TTC549 (cell line): Measurements from ENCODE around the gene RABL2A.
"Not testable (repeated sequence)": the region's sequence is repeated elsewhere in the genome, so short reads cannot be mapped to it uniquely, and the experiment has no call there.

Source experiments
- FAIRE-seq: peaks from 2 replicates; lab custom pipeline; 2012; peaks lifted over from hg19 to GRCh38; lab: Jason Lieb, UNC

The RABL2A gene

DNA sequence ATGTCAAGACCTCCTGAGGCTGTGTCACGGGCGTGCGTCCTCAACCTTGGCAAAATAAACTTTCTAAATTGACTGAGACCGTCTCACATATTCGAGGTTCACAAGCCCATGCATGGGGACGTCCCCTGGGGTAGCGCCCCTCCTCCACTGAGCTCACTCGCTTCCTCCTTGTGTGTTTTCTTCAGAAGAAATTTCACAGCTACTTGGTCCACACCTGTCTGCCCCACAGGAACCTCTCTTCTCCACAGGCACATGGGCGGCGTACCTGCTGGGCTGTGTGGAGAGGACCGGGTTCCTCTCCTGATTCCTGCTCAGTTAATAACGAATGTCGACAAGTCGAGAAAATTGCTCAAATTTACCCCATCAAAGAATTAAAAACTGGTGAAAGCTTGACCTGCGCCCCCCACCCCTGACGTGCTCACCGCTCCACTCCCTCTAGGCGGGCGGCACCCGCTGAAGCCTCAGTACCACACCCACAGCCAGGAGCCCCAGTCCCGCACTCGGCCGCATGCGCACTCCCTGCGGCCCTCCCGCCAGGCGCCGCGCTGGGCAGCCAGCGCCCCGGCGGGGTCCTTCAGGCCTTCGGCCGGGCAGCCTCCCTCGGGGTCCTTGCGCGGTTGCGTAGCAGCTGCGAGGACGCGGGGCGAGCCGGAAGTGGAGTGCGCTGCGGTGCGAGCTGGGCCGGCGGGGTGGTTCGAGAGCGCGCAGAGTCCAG, at the start of gene RABL2A:
Gene RABL2A (plus strand): TSS at position 651 of the 715 bp plus-strand sequence. CDS start 1,341 bp downstream, outside the sequence.
- FAIRE-seq, result not testable (repeated sequence)

DNA sequence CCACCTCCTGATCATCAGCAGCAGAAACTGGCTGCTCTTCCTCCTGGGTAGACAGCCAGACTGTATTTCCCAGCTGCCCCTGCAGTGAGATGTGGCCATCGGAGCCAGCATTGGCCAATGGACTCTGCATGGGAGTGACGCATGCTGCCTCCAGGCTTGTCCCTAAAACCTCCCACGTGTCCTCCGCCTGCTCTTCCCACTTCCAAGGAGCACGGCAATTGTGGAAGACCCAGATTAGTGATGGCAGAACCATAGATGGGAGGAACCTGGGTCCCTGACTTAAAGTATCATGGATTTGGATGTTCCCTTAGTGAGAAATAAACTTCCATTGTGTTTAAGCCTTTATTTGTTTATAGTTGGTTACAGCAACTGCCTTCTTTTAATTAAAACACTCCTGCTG, 48.6 kb upstream of the RABL2A start:
- FAIRE-seq, result not testable (repeated sequence)

DNA sequence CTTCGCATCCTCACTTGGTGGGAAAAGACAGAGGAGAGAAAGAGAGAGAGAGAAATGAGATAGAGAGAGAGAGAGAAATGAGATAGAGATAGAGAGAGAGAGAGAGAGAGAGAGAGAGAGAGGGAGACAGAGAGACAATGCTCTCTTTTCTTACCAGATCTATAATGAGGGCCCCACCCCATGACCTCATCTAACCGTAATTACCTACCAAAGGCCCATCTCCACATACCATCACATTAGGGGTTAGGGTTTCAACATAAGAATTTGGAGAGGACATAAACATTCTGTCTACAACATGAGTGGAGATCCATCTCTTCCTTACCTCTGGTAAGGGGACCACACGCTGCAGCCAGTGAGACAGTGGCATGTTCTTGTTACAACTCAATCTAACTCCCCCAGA, 44.6 kb upstream of the RABL2A start:
- FAIRE-seq, result not testable (repeated sequence)

DNA sequence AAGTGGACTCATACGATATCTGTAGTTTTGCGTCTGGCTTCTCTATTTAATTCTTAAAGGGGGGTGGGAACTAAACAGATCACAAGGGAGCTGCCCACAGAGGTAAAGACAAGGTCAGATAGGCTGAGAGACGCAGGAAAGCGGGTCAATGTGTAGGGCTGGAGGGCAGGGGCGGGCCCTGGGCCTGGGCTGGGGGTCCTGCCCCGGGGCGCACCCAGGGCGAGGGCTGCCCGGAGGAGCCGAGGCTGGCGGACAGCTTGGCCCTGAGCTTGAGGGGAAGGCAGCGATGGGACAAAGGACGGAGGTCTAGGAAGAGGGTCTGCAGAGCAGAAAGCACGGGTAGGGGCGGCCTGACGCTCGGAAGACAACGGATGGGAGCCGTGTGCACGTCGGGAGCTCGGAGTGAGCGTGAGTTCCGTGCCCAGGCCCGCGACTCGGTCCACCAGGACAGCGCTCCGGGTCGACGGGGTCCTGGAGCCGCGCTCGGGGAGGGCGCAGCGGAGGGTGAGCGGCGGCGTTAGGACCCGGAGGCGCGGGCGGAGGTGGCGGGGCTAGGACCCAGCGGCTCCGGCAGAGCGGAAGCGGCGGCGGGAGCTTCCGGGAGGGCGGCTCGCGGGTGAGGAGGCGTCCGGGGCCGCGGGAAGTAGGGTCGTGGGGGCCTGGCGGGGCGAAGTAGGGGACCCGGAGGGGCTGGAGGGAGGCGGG, 43.4 kb upstream of the RABL2A start:
- not testable (repeated sequence) for FAIRE-seq

DNA sequence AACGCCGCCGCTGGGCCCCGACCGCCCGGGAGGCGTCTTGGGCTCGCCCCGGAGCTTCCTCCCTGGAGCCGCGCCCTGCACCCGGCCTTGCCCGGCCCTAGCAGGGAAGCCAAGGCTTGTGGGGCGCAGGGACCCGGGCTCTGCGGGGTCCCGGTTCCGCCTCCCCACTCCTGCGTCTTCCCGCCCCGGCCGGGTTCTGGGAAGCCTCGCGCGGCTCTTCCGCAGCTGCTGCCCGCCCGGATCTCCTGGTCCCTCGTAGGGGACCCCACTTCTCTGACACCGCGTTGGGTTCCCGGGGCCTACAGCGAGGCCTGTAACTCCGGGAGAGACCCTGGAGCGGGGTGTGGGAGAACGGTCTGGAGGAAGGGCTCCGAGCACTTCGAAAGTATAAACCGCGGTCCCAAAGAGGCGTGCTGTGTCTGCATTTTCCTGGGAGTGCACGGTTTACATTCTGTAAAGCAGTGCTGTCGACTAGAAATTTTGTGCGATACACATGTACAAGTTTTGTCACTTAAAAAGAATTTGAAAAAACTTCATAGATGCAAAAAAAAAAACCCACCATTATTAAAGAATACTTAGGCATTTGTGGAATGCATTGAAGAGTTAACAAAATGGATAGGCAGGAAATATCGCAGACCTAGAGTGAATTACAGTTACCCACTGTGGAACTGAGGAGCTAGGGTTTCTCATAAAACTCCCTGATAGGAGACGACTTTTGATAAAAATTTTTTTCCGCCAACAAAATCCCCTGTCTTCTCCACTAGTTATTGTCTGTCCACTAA, 42.6 kb upstream of the RABL2A start:
- FAIRE-seq, result not testable (repeated sequence)

DNA sequence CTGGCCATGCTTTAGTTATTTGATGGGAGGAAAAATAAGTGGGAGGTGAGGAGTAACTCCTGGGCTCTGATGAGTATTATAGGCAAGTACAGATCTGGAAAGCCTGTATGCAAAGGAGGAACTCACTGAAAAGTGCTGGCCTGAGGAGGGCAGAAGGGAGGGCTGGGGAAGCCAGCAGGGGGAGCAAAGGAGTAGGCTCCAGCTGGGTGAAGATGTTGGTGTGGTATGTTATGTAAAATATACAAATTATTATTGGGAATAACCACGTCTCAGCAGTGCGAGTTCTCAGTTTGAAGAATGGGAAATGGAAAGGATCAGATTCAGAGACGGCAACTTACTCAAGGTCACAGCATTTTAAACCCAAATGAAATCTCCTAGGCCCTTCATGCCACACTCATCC, 39.9 kb upstream of the RABL2A start:
- not testable (repeated sequence) for FAIRE-seq

DNA sequence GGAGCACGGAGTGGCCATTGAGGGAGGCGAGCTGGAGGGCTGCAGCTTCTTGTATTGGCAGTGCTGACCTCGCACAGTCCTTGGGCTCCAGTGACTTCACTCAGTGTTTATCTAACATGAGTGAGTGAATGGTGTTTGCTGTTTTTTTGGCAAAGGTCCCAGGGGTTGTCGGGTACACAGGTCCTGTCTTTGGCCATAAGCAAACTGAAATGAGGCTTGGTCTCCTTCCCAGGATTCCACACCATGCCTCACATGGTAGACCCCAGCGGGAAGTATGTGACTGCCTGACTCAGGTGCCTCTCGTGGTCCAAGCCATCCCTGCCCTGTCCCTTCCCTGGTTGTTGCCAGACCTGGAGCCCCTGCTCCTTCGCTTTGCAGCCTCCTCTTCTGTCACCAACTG, 37.5 kb upstream of the RABL2A start:
- FAIRE-seq, result not testable (repeated sequence)

DNA sequence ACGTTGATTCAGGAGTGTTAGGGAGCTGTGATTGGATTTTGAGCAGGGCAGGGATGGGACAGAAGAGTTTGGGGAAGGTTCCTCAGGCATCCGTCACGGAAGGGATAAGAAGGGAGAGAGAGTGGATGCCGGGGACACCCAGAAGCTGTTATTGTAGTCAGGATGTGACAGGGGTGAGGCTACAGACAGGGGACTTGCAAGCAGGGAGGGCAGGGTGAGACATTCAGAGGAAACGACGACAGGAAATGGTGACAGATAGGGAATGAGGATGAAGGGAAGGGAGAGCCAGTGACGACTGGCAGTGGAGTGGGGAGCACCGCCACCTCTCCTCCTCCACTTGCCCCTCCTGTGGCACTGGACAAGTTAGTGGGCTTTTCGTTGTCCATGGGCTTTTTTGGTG, 35.1 kb upstream of the RABL2A start:
- FAIRE-seq, result not testable (repeated sequence)

DNA sequence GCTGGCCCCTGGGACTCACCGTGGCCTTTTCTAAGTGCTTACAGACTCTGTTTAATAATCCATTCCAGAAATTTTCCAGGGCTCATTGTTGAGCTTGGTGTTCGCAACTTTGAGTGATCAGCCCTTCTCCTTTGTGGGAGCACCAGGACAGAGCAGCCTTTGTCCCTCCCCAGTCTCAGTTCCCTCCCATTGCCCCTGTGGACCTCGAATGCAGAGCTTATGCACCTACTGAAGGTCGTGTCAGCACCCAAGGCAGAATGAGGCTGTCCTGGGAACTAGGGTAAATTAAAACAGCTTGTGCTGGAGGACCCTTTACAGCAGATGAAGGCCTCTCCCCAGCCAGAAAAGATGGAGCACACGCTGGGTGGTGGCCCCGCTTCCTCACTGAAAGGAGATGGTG, 33.8 kb upstream of the RABL2A start:
- not testable (repeated sequence) for FAIRE-seq

DNA sequence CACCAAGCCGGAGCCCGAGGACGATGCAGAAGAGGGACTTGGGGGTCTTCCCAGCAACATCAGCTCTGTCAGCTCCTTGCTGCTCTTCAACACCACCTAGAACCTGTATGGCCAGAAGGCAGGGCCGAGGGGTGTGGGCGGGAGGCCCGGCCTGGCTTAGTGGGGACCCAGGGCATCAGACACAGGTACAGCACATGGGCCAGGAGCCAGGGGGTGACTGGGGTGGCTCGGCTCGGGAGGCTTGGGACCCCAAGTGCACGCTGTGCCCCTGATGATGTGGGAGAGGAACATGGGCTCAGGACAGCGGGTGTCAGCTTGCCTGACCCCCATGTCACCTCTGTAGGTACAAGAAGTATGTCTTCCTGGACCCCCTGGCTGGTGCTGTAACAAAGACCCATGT, 31.3 kb upstream of the RABL2A start:
- not testable (repeated sequence) for FAIRE-seq

DNA sequence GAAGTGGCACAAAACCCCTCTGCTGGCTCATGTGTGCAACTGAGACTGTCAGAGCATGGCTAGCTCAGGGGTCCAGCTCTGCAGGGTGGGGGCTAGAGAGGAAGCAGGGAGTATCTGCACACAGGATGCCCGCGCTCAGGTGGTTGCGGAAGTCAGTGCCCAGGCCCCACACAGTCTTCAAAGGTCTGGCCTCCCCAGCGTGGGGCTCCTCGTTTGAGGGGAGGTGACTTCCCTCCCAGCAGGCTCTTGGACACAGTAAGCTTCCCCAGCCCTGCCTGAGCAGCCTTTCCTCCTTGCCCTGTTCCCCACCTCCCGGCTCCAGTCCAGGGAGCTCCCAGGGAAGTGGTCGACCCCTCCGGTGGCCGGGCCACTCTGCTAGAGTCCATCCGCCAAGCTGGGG, 29.9 kb upstream of the RABL2A start:
- not testable (repeated sequence) for FAIRE-seq

DNA sequence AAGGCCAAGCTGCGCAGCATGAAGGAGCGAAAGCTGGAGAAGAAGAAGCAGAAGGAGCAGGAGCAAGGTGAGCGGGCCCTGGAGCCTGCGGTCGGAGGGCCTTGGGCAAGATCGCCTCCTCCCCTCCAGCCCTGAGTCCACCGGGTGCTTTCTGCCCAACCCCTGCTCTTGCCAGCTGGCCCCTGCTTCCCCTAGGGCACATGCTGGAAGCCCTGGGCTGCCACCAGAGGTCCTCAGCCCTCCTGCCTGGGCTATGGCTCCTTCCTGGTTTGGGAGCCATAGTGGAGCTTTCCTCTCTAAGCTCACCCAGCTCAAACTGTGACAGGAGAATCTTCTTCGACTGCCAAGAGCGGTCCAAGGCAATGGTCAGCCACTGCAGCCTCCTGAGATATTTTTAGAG, 29.5 kb upstream of the RABL2A start:
- not testable (repeated sequence) for FAIRE-seq

DNA sequence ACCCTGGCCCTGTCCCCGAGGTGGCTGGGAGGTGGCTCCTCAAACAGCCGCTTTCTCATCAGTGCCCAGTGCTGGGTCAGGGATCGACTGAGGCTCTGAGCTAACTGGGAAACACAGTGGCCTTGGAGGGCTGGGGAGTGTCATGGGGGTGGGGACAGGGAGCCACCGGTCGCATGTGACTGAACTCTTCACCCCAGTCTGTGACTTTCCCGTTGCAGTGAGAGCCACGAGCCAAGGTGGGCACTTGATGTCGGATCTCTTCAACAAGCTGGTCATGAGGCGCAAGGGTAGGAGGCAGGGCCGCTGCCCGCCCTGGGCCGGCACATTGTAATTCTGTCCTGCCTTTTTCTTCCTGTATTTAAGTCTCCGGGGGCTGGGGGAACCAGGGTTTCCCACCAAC, 28.9 kb upstream of the RABL2A start:
- not testable (repeated sequence) for FAIRE-seq

DNA sequence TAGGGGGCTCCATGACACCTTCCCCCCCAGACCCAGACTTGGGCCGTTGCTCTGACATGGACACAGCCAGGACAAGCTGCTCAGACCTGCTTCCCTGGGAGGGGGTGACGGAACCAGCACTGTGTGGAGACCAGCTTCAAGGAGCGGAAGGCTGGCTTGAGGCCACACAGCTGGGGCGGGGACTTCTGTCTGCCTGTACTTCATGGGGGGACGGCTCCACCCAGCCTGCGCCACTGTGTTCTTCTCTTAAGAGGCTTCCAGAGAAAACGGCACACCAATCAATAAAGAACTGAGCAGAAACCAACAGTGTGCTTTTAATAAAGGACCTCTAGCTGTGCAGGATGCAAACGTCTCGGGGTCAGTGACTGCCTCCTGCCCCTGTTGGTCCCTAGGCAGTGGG, 28.3 kb upstream of the RABL2A start:
- not testable (repeated sequence) for FAIRE-seq

DNA sequence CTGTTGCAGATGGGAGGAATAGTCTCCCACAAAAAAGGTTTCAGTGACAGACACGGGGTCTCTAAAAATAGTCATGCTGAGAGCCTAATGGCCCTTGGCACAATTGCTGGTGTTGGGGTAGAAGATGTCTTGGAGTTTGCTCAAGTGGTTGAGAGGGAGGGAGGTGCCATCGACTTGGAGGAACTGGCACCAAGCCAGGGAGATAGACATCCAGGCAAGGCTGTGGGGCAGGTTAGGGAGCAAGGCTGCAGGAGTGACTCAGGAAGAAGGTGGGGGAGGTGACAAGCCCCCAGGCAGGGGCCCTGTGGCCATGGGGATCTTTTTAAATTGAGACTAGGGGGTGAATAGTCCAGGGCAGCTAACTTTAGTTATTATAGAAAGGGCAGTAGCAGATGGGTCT, 27.9 kb upstream of the RABL2A start:
- not testable (repeated sequence) for FAIRE-seq

DNA sequence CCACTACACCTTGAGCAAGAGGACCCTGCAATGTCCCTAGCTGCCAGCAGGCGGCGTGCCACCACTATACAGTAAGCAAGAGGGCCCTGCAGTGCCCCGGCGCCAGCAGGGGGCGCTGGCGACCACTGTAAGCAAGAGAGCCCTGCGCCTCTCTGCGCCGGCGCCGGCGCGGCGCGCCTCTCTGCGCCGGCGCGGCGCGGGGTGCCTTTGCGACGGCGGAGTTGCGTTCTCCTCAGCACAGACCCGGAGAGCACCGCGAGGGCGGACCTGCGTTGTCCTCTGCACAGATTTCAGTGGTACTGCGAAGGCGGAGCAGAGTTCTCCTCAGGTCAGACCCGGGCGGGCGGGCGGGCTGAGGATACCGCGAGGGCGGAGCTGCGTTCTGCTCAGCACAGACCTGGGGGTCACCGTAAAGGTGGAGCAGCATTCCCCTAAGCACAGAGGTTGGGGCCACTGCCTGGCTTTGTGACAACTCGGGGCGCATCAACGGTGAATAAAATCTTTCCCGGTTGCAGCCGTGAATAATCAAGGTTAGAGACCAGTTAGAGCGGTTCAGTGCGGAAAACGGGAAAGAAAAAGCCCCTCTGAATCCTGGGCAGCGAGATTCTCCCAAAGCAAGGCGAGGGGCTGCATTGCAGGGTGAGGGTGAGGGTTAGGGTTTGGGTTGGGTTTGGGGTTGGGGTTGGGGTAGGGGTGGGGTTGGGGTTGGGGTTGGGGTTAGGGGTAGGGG, 24.9 kb upstream of the RABL2A start:
- not testable (repeated sequence) for FAIRE-seq

DNA sequence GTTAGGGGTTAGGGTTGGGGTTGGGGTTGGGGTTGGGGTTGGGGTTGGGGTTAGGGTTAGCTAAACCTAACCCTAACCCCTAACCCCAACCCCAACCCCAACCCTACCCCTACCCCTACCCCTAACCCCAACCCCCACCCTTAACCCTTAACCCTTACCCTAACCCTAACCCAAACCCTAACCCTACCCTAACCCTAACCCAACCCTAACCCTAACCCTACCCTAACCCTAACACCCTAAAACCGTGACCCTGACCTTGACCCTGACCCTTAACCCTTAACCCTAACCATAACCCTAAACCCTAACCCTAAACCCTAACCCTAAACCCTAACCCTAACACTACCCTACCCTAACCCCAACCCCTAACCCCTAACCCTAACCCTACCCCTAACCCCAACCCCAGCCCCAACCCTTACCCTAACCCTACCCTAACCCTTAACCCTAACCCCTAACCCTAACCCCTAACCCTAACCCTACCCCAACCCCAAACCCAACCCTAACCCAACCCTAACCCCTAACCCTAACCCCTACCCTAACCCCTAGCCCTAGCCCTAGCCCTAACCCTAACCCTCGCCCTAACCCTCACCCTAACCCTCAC, 24.1 kb upstream of the RABL2A start:
- no peak for FAIRE-seq

DNA sequence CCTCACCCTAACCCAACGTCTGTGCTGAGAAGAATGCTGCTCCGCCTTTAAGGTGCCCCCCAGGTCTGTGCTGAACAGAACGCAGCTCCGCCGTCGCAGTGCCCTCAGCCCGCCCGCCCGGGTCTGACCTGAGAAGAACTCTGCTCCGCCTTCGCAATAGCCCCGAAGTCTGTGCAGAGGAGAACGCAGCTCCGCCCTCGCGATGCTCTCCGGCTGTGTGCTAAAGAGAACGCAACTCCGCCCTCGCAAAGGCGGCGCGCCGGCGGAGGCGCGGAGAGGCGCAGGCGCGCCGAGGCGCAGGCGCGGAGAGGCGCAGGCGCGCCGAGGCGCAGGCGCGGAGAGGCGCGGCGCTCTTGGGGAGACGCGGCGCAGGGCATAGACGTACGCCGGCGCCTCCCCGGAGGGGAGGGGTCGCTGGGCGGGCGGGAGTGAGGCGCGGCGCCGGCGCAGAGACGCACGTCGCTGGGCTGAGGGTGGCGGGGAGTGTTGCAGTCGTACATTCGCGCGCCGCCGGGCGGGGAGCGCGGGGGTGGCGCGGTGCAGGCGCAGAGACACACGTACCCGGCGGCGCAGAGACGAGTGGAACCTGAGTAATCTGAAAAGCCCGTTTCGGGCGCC, 23.5 kb upstream of the RABL2A start:
- not testable (repeated sequence) for FAIRE-seq

DNA sequence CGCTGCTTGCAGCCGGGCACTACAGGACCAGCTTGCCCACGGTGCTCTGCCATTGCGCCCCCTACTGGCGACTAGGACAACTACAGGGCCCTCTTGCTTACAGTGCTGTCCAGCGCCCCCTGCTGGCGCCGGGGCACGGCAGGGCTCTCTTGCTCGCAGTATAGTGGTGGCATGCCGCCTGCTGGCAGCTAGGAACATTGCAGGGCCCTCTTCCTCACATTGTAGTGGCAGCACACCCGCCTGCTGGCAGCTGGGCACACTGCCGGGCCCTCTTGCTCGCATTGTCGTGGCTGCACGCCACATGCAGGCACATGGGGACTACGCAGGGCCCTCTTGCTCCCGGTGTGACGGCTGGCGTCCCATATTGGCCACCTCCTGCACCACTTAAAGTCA, 23.0 kb upstream of the RABL2A start:
- FAIRE-seq, result not testable (repeated sequence)

DNA sequence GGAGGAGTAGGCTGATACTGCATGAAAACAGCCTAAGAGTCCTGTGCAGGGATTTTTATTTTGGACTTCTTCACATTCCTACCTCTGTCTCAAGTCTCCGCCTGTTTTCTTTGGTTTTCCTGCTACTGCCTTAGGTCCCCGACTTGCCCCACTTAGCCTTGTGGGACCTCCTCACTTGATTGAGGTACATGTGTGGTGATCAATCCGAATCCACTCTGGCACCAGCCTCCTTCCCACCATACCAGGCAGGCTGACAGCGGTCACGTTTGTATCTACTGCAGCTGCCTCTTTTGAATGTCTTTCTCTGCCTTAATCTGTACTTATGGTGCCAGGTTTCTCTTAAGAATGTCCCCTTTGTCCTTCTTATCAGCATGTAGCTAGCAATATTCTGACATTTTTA, 22.4 kb upstream of the RABL2A start:
- not testable (repeated sequence) for FAIRE-seq

DNA sequence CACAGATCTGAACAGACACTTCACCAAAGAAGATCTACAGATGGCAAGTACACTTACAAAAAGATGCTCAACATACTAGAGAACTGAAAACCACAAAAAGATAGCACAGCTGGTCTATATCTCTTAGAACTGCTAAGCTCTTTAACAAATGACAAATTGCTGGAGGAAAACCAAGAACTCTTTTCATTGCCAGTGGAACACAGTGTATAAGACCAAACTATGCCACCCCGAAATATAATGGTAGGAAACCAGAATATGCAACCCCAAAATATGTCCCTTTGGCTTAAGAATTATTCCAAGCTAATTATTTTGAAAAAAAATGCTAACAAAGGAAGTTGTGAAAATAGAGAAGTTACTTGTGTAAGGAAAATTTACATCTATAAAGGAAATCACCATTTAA, 21.0 kb upstream of the RABL2A start:
- not testable (repeated sequence) for FAIRE-seq
